ENCODE results near the gene ACSF2.

DNA sequence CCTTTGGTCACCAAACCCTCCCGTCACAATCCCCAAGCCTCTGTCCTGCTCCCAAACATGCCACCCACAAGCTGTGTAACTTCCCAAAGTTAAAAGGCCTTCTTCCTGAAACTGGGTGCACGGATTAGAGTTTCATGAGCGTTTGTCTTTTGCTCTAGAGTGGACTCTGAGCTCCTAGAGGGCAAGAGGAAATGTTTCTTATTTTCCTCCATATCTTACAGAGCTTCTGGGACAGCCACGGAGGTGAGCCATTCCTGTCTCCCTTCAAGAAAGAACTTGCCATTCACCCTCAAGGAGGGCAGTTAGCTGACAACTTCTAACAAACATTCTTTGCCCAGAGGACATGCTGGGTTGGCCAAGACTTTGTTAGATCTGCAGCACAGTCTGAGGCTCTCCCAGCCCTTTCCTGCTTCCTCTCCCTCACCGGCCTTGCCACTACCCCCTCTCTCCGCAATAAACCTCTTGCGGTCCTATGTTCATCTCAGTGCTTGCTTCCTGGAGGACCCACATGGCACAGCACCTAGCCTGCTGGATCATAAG lies 79.6 kb downstream of the ACSF2 start:
- TF ChIP-seq, protein P1, sequence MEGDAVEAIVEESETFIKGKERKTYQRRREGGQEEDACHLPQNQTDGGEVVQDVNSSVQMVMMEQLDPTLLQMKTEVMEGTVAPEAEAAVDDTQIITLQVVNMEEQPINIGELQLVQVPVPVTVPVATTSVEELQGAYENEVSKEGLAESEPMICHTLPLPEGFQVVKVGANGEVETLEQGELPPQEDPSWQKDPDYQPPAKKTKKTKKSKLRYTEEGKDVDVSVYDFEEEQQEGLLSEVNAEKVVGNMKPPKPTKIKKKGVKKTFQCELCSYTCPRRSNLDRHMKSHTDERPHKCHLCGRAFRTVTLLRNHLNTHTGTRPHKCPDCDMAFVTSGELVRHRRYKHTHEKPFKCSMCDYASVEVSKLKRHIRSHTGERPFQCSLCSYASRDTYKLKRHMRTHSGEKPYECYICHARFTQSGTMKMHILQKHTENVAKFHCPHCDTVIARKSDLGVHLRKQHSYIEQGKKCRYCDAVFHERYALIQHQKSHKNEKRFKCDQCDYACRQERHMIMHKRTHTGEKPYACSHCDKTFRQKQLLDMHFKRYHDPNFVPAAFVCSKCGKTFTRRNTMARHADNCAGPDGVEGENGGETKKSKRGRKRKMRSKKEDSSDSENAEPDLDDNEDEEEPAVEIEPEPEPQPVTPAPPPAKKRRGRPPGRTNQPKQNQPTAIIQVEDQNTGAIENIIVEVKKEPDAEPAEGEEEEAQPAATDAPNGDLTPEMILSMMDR (IDR thresholded peaks at IDR 0.05; ENCODE audit: borderline replicate concordance, extremely low read depth, low read length, poor library complexity, severe bottlenecking): no peak
- TF ChIP-seq EZH2 (IDR thresholded peaks at IDR 0.05; ENCODE audit: borderline replicate concordance, low read depth, low read length, severe bottlenecking): no peak
